ENCODE measurements around the gene ERN1. TPM values are rescaled to one million over a fixed set of nuclear protein-coding genes. Genes with fewer than 3 reads are reported as not detected.

Gene ERN1
- polyA plus RNA-seq, 1 donor from 2014 or later = 9.6 TPM

- H3K4me3 Mint-ChIP-seq = peak overlapping the region in 1 of 4 donors; percentile 71
- no peak overlapping the region for H3K27ac Mint-ChIP-seq
- peaks cover 10% of the 10 kb centered on the region for H3K36me3 Mint-ChIP-seq
- peaks cover 6 to 13% (median 12%) of the 10 kb centered on the region in 3 donors for H3K4me1 Mint-ChIP-seq
- H3K27me3 Mint-ChIP-seq = no peaks in the 10 kb centered on the region
- no peaks in the 10 kb centered on the region for H3K9me3 Mint-ChIP-seq
These were observed 14.0 kb downstream of the ERN1 start for GRCh38 chr17:64115822-64116534.

GRCh38 chr17:64115043-64115698, 14.8 kb downstream of the ERN1 start:
- Mint-ChIP-seq H3K36me3 (peaks cover 8% of the 10 kb centered on the region), H3K27ac (no peak overlapping the region), H3K4me3 (no peak overlapping the region), H3K4me1 (peaks cover 0 to 7% (median 5%) of the 10 kb centered on the region in 3 donors), H3K9me3 (no peaks in the 10 kb centered on the region), H3K27me3 (no peaks in the 10 kb centered on the region)

- no peaks in the 10 kb centered on the region for H3K9me3 Mint-ChIP-seq
- peaks cover 8% of the 10 kb centered on the region for H3K36me3 Mint-ChIP-seq
- peaks cover 0 to 8% (median 5%) of the 10 kb centered on the region in 3 donors for H3K4me1 Mint-ChIP-seq
- no peak overlapping the region for H3K4me3 Mint-ChIP-seq
- no peaks in the 10 kb centered on the region for H3K27me3 Mint-ChIP-seq
- H3K27ac Mint-ChIP-seq = no peak overlapping the region
These were observed 16.9 kb downstream of the ERN1 start for GRCh38 chr17:64113006-64113405.

DNA sequence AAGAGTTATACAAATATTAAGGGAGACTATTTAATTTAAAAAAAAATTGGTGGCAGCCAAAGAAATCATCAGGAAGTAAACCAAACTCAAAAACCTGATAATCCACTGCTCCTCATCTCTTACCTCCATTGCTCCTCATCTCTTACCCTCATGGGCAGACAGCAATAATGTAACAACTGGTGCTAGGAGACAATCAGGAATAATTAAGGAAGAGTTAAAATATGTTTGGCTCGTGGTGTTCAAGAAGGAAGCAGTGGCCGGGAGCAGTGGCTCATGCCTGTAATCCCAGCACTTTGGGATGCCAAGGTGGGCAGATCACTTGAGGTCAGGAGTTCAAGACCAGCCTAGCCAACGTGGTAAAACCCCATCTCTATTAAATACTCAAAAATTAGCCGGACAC, 18.1 kb downstream of the ERN1 start:
- Mint-ChIP-seq H3K27ac (no peak overlapping the region), H3K4me3 (peak overlapping the region in 1 of 4 donors; percentile 28), H3K36me3 (peaks cover 8% of the 10 kb centered on the region), H3K27me3 (no peaks in the 10 kb centered on the region), H3K9me3 (no peaks in the 10 kb centered on the region), H3K4me1 (peaks cover 4 to 8% (median 5%) of the 10 kb centered on the region in 3 donors)

GRCh38 chr17:64110379-64111152, 19.4 kb downstream of the ERN1 start:
- no peaks in the 10 kb centered on the region for H3K27me3 Mint-ChIP-seq
- H3K36me3 Mint-ChIP-seq = peaks cover 5% of the 10 kb centered on the region
- H3K4me1 Mint-ChIP-seq = peaks cover 2 to 8% (median 4%) of the 10 kb centered on the region in 3 donors
- H3K27ac Mint-ChIP-seq = peak overlapping the region in 1 of 3 donors; percentile 18
- H3K9me3 Mint-ChIP-seq = no peaks in the 10 kb centered on the region
- H3K4me3 Mint-ChIP-seq = no peak overlapping the region

- peaks cover 2 to 8% (median 4%) of the 10 kb centered on the region in 3 donors for H3K4me1 Mint-ChIP-seq
- H3K4me3 Mint-ChIP-seq = no peak overlapping the region
These were observed 20.5 kb downstream of the ERN1 start for GRCh38 chr17:64109400-64109799.

DNA sequence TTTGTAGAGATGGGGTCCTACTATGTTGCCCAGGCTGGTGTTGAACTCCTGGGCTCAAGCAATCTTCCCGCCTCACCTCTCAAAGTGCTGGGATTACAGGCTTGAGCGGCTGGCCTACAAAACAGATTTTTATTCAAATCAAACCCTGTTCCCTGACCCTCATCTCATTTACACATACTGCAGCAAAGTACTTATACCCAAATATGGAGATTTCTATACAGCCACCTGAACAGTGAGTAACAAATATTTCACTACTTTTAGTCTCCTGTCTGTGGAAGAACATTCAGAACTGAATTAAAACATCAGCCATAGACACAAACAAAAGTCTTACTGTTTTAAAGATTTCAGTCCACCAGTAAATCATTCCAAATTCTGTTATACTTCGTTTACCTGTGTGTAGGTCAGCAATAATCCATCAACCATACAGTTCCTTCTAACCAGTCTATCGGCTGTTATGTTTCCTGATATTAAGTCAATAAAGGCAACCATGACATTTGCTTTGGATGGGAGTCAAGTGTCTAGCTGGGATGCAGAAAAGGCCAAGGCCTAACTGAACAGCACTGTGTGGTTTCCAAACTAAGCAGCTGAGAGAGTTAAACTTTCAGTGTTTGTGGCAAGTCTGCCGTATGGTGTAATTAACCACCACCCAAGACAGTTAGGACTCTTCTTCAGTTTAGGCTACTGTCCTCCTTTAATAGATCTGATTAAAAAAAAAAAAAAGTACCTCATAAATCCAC, 22.3 kb downstream of the ERN1 start:
- no peak overlapping the region for H3K27ac Mint-ChIP-seq
- no peaks in the 10 kb centered on the region for H3K27me3 Mint-ChIP-seq
- no peaks in the 10 kb centered on the region for H3K9me3 Mint-ChIP-seq
- peaks cover 4% of the 10 kb centered on the region for H3K36me3 Mint-ChIP-seq
- peaks cover 2 to 8% (median 4%) of the 10 kb centered on the region in 3 donors for H3K4me1 Mint-ChIP-seq
- H3K4me3 Mint-ChIP-seq = peak overlapping the region in 1 of 4 donors; percentile 37

More at GRCh38 chr17:64109400-64109799, 20.5 kb downstream of the ERN1 start:
- H3K27ac Mint-ChIP-seq = no peak overlapping the region
- H3K27me3 Mint-ChIP-seq = no peaks in the 10 kb centered on the region
- no peaks in the 10 kb centered on the region for H3K9me3 Mint-ChIP-seq
- peaks cover 5% of the 10 kb centered on the region for H3K36me3 Mint-ChIP-seq

DNA sequence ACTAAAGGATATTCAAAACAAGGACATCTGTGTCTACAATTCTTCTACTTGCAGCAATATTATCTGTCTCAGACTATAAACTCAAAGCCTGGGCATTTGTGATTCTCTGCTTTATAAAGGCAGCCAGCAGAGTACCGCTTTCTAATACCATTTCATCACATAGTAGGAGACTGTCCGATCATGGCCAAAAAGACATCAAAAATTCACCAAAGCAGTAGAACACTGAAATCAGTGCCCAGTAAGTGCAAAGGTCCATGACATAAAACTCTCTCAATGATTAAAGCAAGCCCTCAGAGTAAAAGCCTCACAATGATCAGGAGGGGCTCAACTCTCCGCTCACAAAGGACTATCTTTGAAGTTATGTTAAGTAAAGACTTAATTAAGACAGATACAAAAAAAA, 23.0 kb downstream of the ERN1 start:
- Mint-ChIP-seq H3K36me3 (peaks cover 2% of the 10 kb centered on the region), H3K4me1 (peaks cover 2 to 10% (median 8%) of the 10 kb centered on the region in 3 donors), H3K4me3 (no peak overlapping the region), H3K9me3 (no peaks in the 10 kb centered on the region), H3K27ac (peak overlapping the region in 1 of 3 donors; percentile 56), H3K27me3 (no peaks in the 10 kb centered on the region)

- Mint-ChIP-seq H3K36me3 (peaks cover 2% of the 10 kb centered on the region), H3K4me1 (peaks cover 0 to 8% (median 6%) of the 10 kb centered on the region in 3 donors), H3K4me3 (peak overlapping the region in 1 of 4 donors; percentile 17), H3K9me3 (no peaks in the 10 kb centered on the region), H3K27me3 (no peaks in the 10 kb centered on the region), H3K27ac (peak overlapping the region in 1 of 3 donors; percentile 46)
These were observed 26.3 kb downstream of the ERN1 start for GRCh38 chr17:64103391-64104364.

DNA sequence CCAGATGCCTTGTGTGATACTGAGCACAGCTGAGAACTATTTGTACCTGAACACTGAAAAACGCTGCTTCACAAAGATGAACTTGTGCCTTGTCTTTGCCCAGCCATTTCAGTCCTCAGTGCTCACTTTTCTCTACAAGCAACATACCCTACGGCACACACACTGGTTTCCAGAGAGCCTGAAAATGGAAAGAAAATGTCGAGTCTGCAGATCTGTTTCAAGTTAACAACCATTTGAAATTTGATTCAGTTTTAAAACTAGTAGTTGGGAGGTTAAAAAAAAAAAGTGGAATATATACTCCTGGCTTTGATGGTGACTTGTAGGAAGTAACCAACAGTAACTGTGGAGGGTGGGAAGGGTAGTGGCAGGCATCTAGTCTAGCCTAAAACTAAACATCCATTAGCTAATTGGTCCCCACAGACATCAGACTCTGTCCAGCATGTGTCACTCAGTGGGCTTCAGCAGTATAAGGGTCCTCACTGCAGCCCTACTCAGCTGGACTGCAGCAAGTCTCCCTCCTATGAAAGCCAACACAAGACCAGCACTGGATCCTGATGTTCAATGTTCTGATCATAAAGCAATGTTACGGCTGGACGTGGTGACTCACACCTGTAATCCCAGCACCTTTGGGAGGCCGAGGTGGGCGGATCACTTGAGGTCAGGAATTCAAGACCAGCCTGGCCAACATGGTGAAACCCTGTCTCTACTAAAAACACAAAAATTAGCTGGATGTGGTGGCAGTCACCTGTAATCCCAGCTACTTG, 27.1 kb downstream of the ERN1 start:
- no peaks in the 10 kb centered on the region for H3K27me3 Mint-ChIP-seq
- H3K4me3 Mint-ChIP-seq = no peak overlapping the region
- H3K9me3 Mint-ChIP-seq = no peaks in the 10 kb centered on the region
- peaks cover 2% of the 10 kb centered on the region for H3K36me3 Mint-ChIP-seq
- H3K4me1 Mint-ChIP-seq = peaks cover 0 to 8% (median 6%) of the 10 kb centered on the region in 3 donors
- peak overlapping the region in 1 of 3 donors; percentile 47 for H3K27ac Mint-ChIP-seq

DNA sequence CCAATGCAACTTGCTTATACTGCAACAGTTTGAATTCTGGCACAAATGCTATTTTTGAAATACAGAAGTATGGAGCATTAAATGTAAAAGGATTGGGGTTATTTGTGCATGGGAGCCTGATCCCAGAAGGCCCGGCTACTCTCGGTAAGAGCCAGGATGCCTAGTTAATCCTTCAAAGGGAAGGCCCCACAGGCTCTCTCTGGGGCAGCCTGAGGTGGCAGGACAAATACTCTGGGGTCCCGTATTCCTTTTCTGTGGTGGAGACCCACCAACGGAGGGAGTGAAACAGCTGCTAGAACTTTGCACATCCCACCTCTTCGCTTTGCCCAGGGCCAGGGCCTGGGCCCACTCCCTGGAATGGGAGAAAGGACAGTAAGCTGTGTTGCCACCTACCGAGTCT, 30.4 kb downstream of the ERN1 start:
- Mint-ChIP-seq H3K4me3 (no peak overlapping the region), H3K27me3 (no peaks in the 10 kb centered on the region), H3K9me3 (no peaks in the 10 kb centered on the region), H3K36me3 (peaks cover 2% of the 10 kb centered on the region), H3K4me1 (peaks cover 2 to 9% (median 5%) of the 10 kb centered on the region in 3 donors), H3K27ac (peak overlapping the region in 1 of 3 donors; percentile 59)

DNA sequence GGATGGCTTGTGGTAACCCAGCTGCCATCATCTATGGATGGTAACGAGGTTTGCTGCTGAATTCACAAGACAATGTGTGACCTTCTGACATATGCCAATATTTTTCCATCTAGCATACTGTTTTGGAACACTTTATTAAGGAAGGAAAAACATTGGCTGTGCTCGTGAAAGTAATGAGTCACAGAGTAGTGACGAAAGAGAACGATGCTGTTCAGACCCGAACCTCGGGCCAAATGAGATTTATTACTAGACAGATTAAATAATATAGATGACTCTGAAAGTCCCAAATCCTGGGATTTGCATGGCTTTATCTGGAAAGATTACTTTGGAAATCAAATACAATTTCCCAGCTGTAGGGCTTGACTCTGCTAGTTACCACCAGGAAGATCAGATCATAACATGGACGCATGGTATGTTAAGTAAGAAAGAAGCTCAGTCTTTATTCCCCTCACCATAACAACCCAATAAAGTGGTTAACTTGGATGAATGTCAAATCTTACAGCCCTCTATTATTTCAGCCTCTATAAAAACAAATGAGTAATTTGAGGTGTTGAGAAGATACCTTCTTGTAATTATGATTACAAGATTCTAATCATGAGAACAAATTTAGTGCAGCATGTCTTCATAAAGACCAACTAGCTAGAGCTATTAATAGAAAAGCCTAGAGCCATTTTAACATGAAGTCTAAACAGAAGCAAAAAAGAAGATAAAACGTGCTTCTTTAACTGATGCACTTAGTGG, 32.6 kb downstream of the ERN1 start:
- Mint-ChIP-seq H3K27me3 (no peaks in the 10 kb centered on the region), H3K9me3 (no peaks in the 10 kb centered on the region), H3K4me3 (no peak overlapping the region), H3K36me3 (no peaks in the 10 kb centered on the region), H3K4me1 (peaks cover 2 to 5% (median 4%) of the 10 kb centered on the region in 3 donors), H3K27ac (no peak overlapping the region)

Measured in IgD-negative memory B cell (primary cell).